Fibroblast of mammary gland (primary cell): ENCODE data around the gene PLEKHD1.

Experiments
- DNase-seq: peaks from one replicate; pipeline ENCODE4 v3.0.0-alpha.2; 2010; ENCODE audit warnings: low read depth
- H3K4me3 ChIP-seq: 2 replicates; pipeline ENCODE4 v1.5.1; 2011; ENCODE audit warnings: low read depth, mild to moderate bottlenecking, low read length, moderate library complexity; ENCODE audit not compliant: control insufficient read depth
- TF ChIP-seq, protein P1 (sequence below): conservative IDR thresholded peaks from 2 replicates; pipeline ENCODE4 v1.5.1; 2011; ENCODE audit warnings: low read depth, low read length, inconsistent platforms; ENCODE audit not compliant: control insufficient read depth, insufficient read depth

PLEKHD1 gene

DNA sequence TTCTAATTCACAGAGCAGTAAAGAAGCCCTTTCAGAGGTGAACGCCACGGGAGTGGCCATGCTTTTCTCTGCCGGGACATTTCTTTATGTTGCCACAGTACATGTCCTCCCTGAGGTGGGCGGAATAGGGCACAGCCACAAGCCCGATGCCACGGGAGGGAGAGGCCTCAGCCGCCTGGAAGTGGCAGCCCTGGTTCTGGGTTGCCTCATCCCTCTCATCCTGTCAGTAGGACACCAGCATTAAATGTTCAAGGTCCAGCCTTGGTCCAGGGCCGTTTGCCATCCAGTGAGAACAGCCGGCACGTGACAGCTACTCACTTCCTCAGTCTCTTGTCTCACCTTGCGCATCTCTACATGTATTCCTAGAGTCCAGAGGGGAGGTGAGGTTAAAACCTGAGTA, 26.2 kb upstream of the PLEKHD1 start:
- no peak overlapping the region for H3K4me3 ChIP-seq
- TF ChIP-seq, protein P1, sequence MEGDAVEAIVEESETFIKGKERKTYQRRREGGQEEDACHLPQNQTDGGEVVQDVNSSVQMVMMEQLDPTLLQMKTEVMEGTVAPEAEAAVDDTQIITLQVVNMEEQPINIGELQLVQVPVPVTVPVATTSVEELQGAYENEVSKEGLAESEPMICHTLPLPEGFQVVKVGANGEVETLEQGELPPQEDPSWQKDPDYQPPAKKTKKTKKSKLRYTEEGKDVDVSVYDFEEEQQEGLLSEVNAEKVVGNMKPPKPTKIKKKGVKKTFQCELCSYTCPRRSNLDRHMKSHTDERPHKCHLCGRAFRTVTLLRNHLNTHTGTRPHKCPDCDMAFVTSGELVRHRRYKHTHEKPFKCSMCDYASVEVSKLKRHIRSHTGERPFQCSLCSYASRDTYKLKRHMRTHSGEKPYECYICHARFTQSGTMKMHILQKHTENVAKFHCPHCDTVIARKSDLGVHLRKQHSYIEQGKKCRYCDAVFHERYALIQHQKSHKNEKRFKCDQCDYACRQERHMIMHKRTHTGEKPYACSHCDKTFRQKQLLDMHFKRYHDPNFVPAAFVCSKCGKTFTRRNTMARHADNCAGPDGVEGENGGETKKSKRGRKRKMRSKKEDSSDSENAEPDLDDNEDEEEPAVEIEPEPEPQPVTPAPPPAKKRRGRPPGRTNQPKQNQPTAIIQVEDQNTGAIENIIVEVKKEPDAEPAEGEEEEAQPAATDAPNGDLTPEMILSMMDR, result no peak
- no peak for DNase-seq

DNA sequence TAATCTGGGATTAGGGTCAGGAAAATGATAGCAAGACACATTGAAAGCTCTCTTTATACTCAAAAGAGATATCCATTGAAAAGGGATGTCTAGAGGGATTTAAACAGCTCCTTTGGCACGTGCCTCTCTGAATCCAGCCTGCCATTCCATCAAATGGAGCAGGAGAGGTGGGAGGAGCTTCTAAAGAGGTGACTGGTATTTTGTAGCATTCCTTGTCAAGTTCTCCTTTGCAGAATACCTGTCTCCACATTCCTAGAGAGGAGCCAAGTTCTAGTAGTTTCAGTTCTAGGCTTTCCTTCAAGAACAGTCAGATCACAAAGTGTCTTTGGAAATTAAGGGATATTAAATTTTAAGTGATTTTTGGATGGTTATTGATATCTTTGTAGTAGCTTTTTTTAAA, 25.4 kb upstream of the PLEKHD1 start:
- TF ChIP-seq, protein P1, result no peak

DNA sequence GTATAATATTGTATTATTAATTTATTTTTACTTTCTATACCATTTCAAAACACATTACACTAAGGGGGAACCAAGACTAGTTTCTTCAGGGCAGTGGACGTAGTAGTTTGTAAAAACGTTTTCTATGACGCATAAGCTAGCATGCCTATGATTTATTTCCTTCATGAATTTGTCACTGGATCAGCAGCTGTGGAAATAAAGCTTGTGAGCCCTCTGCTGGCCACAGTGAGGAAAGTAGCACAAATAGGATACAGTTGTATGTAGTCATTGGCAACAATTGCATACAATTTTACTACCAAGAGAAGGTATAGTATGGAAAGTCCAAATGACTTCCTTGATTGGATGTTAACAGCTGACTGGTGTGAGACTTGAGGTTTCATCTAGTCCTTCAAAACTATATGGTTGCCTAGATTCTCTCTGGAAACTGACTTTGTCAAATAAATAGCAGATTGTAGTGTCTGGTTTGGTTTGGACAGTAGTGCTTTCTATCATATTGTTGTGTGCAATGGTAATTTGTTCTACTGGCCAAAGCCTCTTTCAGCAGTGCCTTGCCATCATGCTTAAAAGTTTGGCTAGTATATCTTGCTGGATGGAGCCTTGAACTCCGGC, 24.3 kb upstream of the PLEKHD1 start:
- no peak overlapping the region for H3K4me3 ChIP-seq
- TF ChIP-seq, protein P1, result peak; percentile 85
- DNase-seq, result peak; percentile 94

More for the DNA sequence above, 25.4 kb upstream of the PLEKHD1 start:
- H3K4me3 ChIP-seq, result no peak overlapping the region
- no peak for DNase-seq

DNA sequence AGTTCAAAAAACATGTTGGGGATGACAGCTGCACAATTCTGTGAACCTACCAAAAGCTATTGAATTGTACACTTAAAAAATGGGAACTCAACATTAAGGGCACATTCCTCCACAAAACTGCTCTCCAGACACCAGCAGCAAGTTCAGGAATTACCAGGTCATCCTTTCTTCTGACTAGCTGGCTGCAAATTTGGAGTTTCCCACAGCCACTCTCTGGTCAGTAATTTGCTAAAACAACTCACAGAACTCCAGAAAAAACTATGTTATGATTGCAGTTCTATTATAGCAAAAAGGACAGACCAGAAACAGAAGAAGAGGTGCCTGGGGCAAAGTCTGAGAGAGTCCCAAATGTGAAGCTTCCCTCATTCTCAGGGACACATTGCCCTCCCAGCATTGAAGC, 20.1 kb upstream of the PLEKHD1 start:
- TF ChIP-seq, protein P1, result no peak
- DNase-seq, result no peak
- no peak overlapping the region for H3K4me3 ChIP-seq

DNA sequence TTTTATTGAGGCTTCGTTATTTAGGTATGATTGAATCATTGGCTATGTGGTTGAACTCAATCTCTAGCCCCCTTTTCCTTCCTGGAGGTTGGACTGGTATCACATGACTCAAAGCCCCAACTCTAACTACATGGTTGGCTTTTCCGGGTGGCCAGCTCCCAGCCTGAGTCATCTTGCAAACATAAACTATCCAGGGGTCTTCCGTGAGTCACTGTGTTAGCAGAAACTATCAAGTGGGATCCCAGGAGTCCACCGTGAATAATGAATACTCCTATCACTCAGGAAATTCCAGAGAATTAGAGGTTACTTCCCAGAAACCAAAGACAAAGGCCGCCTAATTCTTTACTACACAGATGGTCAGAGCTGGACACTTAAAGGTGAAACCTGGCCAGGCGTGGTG, 19.7 kb upstream of the PLEKHD1 start:
- DNase-seq, result peak; percentile 80
- H3K4me3 ChIP-seq, result no peak overlapping the region
- TF ChIP-seq, protein P1, result no peak

DNA sequence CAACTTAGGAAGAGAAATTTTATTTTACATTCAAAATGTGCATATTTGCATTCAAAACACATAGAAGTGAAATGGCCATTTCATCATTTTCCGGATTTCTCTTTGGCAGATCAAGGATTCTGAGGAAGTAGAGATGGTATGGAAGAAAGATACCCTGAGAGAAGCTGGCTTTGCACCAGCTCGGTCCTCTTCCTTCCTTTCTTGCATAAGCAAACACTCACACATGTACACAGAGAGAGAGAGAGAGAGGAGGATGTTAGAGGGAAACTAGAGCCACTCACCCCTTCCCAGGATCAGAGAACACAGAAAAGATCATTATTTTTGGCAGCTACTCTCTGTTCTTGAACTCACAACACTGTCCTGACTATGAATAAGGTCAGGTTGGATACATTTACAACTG, 15.6 kb upstream of the PLEKHD1 start:
- TF ChIP-seq, protein P1, result no peak
- DNase-seq, result no peak
- no peak overlapping the region for H3K4me3 ChIP-seq

DNA sequence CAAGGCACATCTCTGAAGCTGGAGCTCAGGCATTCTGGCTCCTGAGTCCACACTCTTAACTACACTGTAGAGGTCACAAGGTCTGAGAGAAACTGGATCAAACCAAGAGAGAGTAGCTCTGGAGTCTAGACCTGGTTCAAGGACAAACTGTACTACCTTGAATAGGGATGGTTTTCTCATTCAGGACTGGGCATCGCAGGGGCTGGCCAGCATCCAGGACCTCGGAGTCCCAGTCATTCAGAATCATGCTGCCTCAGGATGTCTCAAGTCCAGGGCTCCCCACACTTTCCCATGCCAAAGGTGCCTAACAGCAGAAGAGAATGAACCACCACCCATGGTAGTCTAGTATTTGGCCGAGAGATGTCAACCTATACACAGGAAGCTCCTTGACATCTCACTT, 13.1 kb upstream of the PLEKHD1 start:
- TF ChIP-seq, protein P1, result no peak
- H3K4me3 ChIP-seq, result no peak overlapping the region
- no peak for DNase-seq
